Endodermal cell (in vitro differentiated cells): ENCODE data around the gene TRIO. TPM values are rescaled to one million over a fixed set of nuclear protein-coding genes. Genes with fewer than 3 reads are reported as not detected.

ENCODE experiments used
- DNase-seq: peaks from one replicate; pipeline ENCODE4 v3.0.0-alpha.2; 2017
- H3K27ac ChIP-seq: 2 replicates; pipeline ENCODE4 v1.5.1; 2013; ENCODE audit warnings: mild to moderate bottlenecking, low read depth, low read length, moderate library complexity
- H3K27me3 ChIP-seq: 2 replicates; pipeline ENCODE4 v1.6.1; 2013; ENCODE audit warnings: mild to moderate bottlenecking, low read length, moderate library complexity; ENCODE audit not compliant: insufficient read depth, control insufficient read depth, poor library complexity, severe bottlenecking
- H3K36me3 ChIP-seq: 2 replicates; pipeline ENCODE4 v1.7.0; 2013; ENCODE audit warnings: mild to moderate bottlenecking, low read length, moderate library complexity; ENCODE audit not compliant: control insufficient read depth, insufficient read depth
- H3K4me1 ChIP-seq: one replicate; pipeline ENCODE4 v1.7.0; 2013; ENCODE audit warnings: low read length; ENCODE audit not compliant: control insufficient read depth, insufficient read depth
- H3K4me3 ChIP-seq: 2 replicates; pipeline ENCODE4 v1.5.1; 2013; ENCODE audit warnings: mild to moderate bottlenecking, low read length, moderate library complexity
- H3K9ac ChIP-seq: 2 replicates; pipeline ENCODE4 v1.6.1; 2013; ENCODE audit warnings: mild to moderate bottlenecking, low read length, moderate library complexity; ENCODE audit not compliant: poor library complexity, severe bottlenecking; ENCODE audit errors: extremely low read depth
- H3K9me3 ChIP-seq: 2 replicates; pipeline ENCODE4 v1.6.1; 2013; ENCODE audit warnings: mild to moderate bottlenecking, low read length, moderate library complexity; ENCODE audit not compliant: control insufficient read depth
- H3K27ac Mint-ChIP-seq: 2 replicates; pipeline ENCODE4 v1.8.0; 2020; ENCODE audit warnings: mixed read lengths
- H3K27me3 Mint-ChIP-seq: 2 replicates; pipeline ENCODE4 v1.8.0; 2021; ENCODE audit warnings: mild to moderate bottlenecking, mixed read lengths; ENCODE audit not compliant: insufficient read depth
- H3K36me3 Mint-ChIP-seq: 2 replicates; pipeline ENCODE4 v1.8.0; 2020; ENCODE audit warnings: low read depth, mixed read lengths
- H3K4me1 Mint-ChIP-seq: 2 replicates; pipeline ENCODE4 v1.8.0; 2020; ENCODE audit warnings: mixed read lengths
- H3K4me3 Mint-ChIP-seq: 2 replicates; pipeline ENCODE4 v1.8.0; 2020; ENCODE audit warnings: mild to moderate bottlenecking, moderate library complexity, mixed read lengths
- H3K9me3 Mint-ChIP-seq: 2 replicates; pipeline ENCODE4 v1.8.0; 2020; ENCODE audit warnings: mild to moderate bottlenecking, mixed read lengths
- CTCF ChIP-seq: fragments of 200-600 bp; sonication (generic); conservative IDR thresholded peaks from 2 replicates; pipeline ENCODE4 v1.5.0; 2021; ENCODE audit warnings: antibody characterized with exemption, mild to moderate bottlenecking
- WGBS, 2 experiments: methylation state at CpG; one replicate each; pipeline versions ENCODE4 v1.1.5 to v1.1.7; 2013; ENCODE audit warnings: missing lambda C conversion rate in 2 of 2, mixed read lengths in 1 of 2; ENCODE audit not compliant: insufficient coverage in 1 of 2, insufficient read length in 1 of 2; 5-methylcytosine and 5-hydroxymethylcytosine counted together
- total RNA-seq, 2 donors: library from RNA; stranded (reverse); fragmentation: NEBNext Ultra II Directional in 1 of 2; extraction: Animal tissue kit (Norgen Biotek cat#: 25700) in 1 of 2; gene quantifications; 2 replicates in 1 of 2; 3 replicates in 1 of 2; pipeline ENCODE4 v1.2.1, GENCODE V29; 2021

Gene TRIO
- total RNA-seq, 2 donors from 2014 or later: 88.3 to 109 TPM

GRCh38 chr5:14330729-14331385 is 187.7 kb downstream of the TRIO start:
- no peak for DNase-seq
- Histone ChIP-seq H3K27me3 (no peaks in the 10 kb centered on the region), H3K9me3 (no peaks in the 10 kb centered on the region), H3K4me1 (peaks cover 2% of the 10 kb centered on the region), H3K27ac (no peak overlapping the region), H3K4me3 (no peak overlapping the region), H3K36me3 (peaks cover 29% of the 10 kb centered on the region), H3K9ac (no peak overlapping the region)
- Mint-ChIP-seq H3K9me3 (no peaks in the 10 kb centered on the region), H3K27ac (no peak overlapping the region), H3K27me3 (no peaks in the 10 kb centered on the region), H3K4me3 (no peak overlapping the region), H3K4me1 (peaks cover 12% of the 10 kb centered on the region), H3K36me3 (peaks cover 23% of the 10 kb centered on the region)
- WGBS, 2 experiments: 94 to 98% methylated on average over 10 to 14 of the region's 14 CpGs
- no peak for TF ChIP-seq CTCF

GRCh38 chr5:14331386-14331781 is 188.2 kb downstream of the TRIO start:
- Histone ChIP-seq H3K9ac (no peak overlapping the region), H3K9me3 (no peaks in the 10 kb centered on the region), H3K36me3 (peaks cover 32% of the 10 kb centered on the region), H3K27ac (no peak overlapping the region), H3K4me1 (peaks cover under 1% of the 10 kb centered on the region), H3K4me3 (no peak overlapping the region), H3K27me3 (no peaks in the 10 kb centered on the region)
- TF ChIP-seq CTCF: no peak
- Mint-ChIP-seq H3K27me3 (no peaks in the 10 kb centered on the region), H3K27ac (no peak overlapping the region), H3K4me1 (peaks cover 7% of the 10 kb centered on the region), H3K36me3 (peaks cover 23% of the 10 kb centered on the region), H3K9me3 (no peaks in the 10 kb centered on the region), H3K4me3 (no peak overlapping the region)
- DNase-seq: no peak
- WGBS, 2 experiments: 91 to 96% methylated on average over 4 of the region's 4 CpGs

DNA sequence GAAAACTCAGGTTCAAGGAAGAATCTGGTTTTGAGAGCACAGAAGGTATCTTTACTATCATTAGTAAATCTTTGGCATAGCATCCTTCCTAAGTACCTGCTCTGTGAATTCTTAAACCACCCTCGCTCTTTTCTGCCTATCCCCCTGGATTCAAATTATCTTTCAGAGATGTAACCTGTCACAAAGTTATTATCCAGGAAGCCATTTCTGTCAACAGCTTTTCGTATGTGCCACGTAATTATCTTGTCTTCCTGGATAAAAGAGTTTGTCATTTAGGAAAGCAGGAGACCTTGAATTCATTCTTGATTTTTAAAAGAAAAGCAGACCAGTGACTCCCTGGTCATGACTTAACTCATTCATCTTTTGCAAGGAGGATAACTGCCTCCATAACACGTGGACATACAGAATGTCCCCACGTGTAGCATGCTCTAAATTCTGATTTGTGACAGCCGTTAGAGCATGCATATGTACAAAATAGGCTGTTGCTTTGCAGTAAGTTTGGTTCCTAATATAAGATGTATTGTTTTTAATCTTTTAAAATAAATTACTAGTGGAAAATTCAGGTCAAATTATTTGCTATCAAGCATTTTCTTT is 189.0 kb downstream of the TRIO start:
- H3K36me3 Mint-ChIP-seq: peaks cover 27% of the 10 kb centered on the region
- 93 to 100% methylated on average over 5 to 6 of the region's 6 CpGs for WGBS, 2 experiments

More for the DNA sequence above, 189.0 kb downstream of the TRIO start:
- Mint-ChIP-seq H3K9me3 (no peaks in the 10 kb centered on the region), H3K4me1 (peaks cover 5% of the 10 kb centered on the region), H3K27me3 (no peaks in the 10 kb centered on the region), H3K27ac (no peak overlapping the region), H3K4me3 (no peak overlapping the region)
- H3K9ac ChIP-seq: no peak overlapping the region
- DNase-seq: no peak
- H3K27me3 ChIP-seq: no peaks in the 10 kb centered on the region
- H3K27ac ChIP-seq: no peak overlapping the region
- no peaks in the 10 kb centered on the region for H3K4me1 ChIP-seq
- H3K4me3 ChIP-seq: no peak overlapping the region
- no peaks in the 10 kb centered on the region for H3K9me3 ChIP-seq
- peaks cover 38% of the 10 kb centered on the region for H3K36me3 ChIP-seq
- no peak for TF ChIP-seq CTCF
